Activated naive CD8-positive, alpha-beta T cell treated with anti-CD3 and anti-CD28 coated beads for 36 hours (primary cell): ENCODE data around the gene TSPAN15. TPM values are rescaled to one million over a fixed set of nuclear protein-coding genes. Genes with fewer than 3 reads are reported as not detected.
"Not testable (repeated sequence)": the region's sequence is repeated elsewhere in the genome, so short reads cannot be mapped to it uniquely, and the experiment has no call there.

Source experiments
- DNase-seq: peaks from one replicate; pipeline ENCODE4 v3.0.0; 2021
- H3K27ac Mint-ChIP-seq: one replicate; pipeline ENCODE4 v1.8.0; 2022; ENCODE audit warnings: mild to moderate bottlenecking, moderate library complexity, mixed read lengths
- H3K27me3 Mint-ChIP-seq: one replicate; pipeline ENCODE4 v1.8.0; 2022; ENCODE audit warnings: mild to moderate bottlenecking, mixed read lengths
- H3K36me3 Mint-ChIP-seq: one replicate; pipeline ENCODE4 v1.8.0; 2021; ENCODE audit warnings: mild to moderate bottlenecking, mixed read lengths
- H3K4me1 Mint-ChIP-seq: one replicate; pipeline ENCODE4 v1.8.0; 2021; ENCODE audit warnings: mixed read lengths
- H3K4me3 Mint-ChIP-seq: one replicate; pipeline ENCODE4 v1.8.0; 2022; ENCODE audit warnings: mild to moderate bottlenecking, moderate library complexity, mixed read lengths
- H3K9me3 Mint-ChIP-seq: one replicate; pipeline ENCODE4 v1.8.0; 2022; ENCODE audit warnings: mixed read lengths
- total RNA-seq, 2 experiments: library from RNA; stranded (reverse); gene quantifications; one replicate each; pipeline ENCODE4 v1.2.3, GENCODE V29; 2021

The TSPAN15 gene
- total RNA-seq, 2 experiments from 2014 or later: 0.60 to 0.66 TPM

DNA sequence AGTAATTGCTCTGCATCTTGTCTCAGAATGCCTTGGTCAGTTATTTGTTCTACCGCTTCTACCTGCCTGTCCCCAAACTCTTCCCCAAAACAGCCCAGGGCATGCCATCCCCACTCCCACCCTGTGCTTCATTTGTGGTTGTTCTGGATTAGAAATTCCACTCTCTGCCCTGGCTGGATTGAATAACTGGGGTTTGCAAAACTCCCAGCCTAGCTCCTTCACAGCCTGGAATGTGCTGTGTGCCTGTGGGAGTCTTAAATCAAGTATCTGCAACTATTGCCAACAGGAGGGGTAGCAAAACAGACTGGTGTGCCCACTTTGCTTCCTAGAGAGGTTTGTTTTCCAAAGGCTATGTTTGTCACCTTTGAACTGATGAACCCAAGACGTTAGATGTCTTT, 24.2 kb downstream of the TSPAN15 start:
- Mint-ChIP-seq H3K27ac (no peak overlapping the region), H3K9me3 (no peaks in the 10 kb centered on the region), H3K4me3 (no peak overlapping the region), H3K27me3 (no peaks in the 10 kb centered on the region), H3K36me3 (no peaks in the 10 kb centered on the region), H3K4me1 (no peaks in the 10 kb centered on the region)
- DNase-seq: no peak

DNA sequence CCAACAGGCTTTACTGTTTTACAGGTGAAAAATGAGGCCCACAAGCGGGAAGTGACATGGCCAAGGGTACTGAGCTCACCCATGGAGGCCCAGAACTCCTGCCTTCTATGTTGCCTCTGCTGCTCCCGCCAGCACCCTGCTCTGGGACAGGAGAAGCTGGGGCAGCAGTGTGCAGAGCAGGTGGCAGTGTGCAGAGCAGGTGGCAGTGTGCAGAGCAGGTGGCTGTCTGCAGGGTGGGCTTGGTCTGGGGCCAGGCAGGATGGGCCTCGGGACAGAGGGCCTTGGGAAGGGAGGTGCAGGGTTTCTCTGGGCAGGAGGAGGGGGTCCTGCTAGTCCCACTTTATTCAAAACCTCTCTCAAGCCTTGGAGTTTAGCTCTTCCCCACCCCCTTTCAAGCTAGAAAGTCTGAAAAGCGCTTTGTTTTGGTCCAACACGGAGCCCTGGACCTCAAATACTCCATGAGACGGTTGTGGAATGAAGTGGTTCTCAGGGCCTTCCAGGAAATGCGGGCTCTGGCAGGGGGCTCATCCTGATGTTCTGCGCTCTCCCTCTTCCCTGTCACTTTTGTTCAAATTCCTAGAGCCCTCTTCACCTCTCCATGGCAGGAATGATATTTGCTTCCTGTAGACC, 26.8 kb downstream of the TSPAN15 start:
- Mint-ChIP-seq H3K4me1 (no peaks in the 10 kb centered on the region), H3K36me3 (no peaks in the 10 kb centered on the region), H3K27ac (no peak overlapping the region), H3K27me3 (no peaks in the 10 kb centered on the region), H3K9me3 (no peaks in the 10 kb centered on the region), H3K4me3 (no peak overlapping the region)
- no peak for DNase-seq

DNA sequence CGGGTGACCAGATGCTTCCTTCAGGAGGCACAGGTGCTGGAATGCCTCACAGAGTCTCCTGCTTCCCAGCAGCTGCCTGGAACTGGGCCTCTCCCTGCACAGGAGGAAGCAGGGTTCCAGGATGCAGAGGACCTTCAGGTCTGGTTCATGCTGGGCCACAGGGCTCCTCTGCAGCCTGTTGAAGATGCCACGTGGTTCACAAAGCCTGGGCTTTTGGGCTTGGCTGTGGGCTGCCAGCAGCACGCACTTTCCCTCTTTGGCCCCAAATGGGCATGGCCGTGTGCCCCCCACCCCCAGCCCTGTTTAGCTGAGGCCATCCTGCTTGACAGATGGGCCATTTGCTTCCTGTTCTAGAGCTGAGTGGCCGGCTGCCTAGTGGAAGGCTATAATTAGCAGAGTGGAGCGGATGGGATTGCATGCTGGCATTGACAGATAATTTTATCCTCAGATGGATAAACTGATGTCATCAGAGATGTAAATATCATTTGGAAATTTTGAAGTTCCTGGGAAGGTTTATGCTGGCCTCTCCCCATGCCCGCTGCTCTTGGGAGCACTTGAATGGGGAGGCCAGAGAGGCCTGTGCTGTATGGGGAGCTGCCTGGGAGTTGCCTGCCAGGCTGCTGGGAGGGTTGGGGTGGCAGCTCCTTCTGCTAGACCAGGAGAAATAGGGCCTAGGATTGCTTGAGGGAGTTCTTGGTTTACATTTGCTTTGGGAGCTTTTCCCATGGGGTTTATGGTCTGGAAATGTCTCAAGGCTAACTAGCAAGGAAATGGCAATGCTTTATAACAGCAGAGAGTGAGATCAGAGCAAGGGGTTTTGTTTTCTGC, 28.2 kb downstream of the TSPAN15 start:
- Mint-ChIP-seq H3K4me1 (no peaks in the 10 kb centered on the region), H3K27me3 (no peaks in the 10 kb centered on the region), H3K9me3 (no peaks in the 10 kb centered on the region), H3K36me3 (no peaks in the 10 kb centered on the region), H3K4me3 (no peak overlapping the region), H3K27ac (no peak overlapping the region)
- DNase-seq: no peak

DNA sequence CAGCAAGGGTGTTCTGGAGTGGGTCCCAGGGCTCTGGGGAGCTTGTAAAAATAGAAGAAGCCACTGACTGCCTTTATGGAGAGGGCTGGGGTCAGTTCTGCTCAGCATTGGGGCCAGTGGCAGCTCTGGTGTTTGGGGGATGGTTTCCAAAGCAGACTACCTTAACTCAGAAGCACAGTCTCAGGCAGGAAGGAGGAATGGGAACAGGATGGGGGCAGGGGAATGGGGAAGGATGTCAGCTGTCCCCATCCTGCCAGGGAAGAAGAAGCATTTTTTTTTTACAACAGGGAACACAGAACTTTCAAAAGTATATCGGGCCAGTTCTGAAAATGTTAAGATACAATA, 28.8 kb downstream of the TSPAN15 start:
- DNase-seq: no peak
- H3K36me3 Mint-ChIP-seq: no peaks in the 10 kb centered on the region
- no peak overlapping the region for H3K27ac Mint-ChIP-seq

GRCh38 chr10:69481305-69481704, 30.0 kb downstream of the TSPAN15 start:
- Mint-ChIP-seq H3K36me3 (no peaks in the 10 kb centered on the region), H3K27ac (no peak overlapping the region), H3K27me3 (no peaks in the 10 kb centered on the region), H3K4me3 (no peak overlapping the region), H3K9me3 (no peaks in the 10 kb centered on the region), H3K4me1 (no peaks in the 10 kb centered on the region)
- no peak for DNase-seq

More for the DNA sequence above, 28.8 kb downstream of the TSPAN15 start:
- Mint-ChIP-seq H3K4me1 (no peaks in the 10 kb centered on the region), H3K27me3 (no peaks in the 10 kb centered on the region), H3K9me3 (no peaks in the 10 kb centered on the region), H3K4me3 (no peak overlapping the region)

DNA sequence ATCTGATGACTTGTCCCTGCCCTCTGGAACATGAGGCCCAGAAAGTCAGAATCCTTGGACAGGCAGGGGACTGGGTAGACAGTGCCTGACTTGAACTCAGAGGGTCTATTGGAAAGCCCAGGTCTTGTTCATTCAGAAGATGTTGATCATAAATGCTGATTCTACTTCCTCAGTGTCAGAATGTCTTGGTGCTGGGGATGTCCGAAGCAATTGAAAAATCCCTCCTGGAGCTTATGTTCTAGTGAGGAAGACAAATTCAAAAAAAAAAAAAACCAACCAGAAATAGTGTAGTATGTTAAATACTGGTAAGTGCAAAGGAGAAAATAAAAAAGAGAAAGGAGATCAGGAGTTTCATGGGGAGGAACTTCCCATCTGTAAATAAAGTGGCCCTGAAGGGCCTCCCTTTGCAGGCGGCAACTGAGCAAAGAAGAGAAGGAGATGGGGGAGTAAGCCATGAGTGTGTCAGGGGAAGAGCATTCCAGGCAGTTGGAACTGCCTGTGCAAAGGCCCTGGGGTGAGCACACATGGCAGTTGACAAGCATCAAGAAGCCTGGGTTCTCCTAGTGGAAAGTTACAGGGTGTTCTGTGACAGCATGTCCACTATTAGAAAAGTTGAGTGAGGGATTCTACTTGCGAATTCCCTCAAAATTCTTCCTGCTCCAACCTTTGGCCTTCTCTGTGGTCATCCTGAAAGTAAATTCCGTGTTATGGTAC, 30.7 kb downstream of the TSPAN15 start:
- Mint-ChIP-seq H3K27ac (no peak overlapping the region), H3K4me3 (no peak overlapping the region), H3K9me3 (no peaks in the 10 kb centered on the region), H3K4me1 (no peaks in the 10 kb centered on the region), H3K36me3 (no peaks in the 10 kb centered on the region), H3K27me3 (no peaks in the 10 kb centered on the region)
- DNase-seq: no peak

DNA sequence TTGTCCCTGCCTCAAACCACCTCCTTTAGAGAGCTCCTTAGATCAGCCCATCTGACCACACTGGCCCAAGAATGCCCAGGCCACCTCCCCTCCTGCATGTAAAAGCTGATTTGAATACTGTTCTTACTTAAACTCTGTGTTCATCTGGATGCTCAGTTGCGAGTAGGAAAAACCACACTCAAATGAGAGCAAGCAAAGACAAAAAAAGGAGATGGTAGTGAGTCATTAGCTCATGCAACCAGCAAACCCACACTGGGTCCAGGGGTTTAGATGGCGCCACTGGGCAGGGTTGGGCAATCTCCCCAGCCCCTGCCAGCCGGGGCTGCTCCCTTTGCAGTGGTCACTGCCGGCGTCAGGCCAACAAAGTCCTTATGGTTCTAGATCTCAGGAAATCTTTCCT, 32.7 kb downstream of the TSPAN15 start:
- no peak overlapping the region for H3K27ac Mint-ChIP-seq
- no peak overlapping the region for H3K4me3 Mint-ChIP-seq
- DNase-seq: no peak
- H3K36me3 Mint-ChIP-seq: no peaks in the 10 kb centered on the region
- H3K4me1 Mint-ChIP-seq: no peaks in the 10 kb centered on the region
- no peaks in the 10 kb centered on the region for H3K27me3 Mint-ChIP-seq
- peaks cover 11% of the 10 kb centered on the region for H3K9me3 Mint-ChIP-seq

- Mint-ChIP-seq H3K4me1 (no peaks in the 10 kb centered on the region), H3K27ac (no peak overlapping the region), H3K36me3 (no peaks in the 10 kb centered on the region), H3K27me3 (no peaks in the 10 kb centered on the region), H3K9me3 (peaks cover 13% of the 10 kb centered on the region), H3K4me3 (no peak overlapping the region)
- no peak for DNase-seq
Measured at GRCh38 chr10:69484736-69485135, 33.5 kb downstream of the TSPAN15 start.

DNA sequence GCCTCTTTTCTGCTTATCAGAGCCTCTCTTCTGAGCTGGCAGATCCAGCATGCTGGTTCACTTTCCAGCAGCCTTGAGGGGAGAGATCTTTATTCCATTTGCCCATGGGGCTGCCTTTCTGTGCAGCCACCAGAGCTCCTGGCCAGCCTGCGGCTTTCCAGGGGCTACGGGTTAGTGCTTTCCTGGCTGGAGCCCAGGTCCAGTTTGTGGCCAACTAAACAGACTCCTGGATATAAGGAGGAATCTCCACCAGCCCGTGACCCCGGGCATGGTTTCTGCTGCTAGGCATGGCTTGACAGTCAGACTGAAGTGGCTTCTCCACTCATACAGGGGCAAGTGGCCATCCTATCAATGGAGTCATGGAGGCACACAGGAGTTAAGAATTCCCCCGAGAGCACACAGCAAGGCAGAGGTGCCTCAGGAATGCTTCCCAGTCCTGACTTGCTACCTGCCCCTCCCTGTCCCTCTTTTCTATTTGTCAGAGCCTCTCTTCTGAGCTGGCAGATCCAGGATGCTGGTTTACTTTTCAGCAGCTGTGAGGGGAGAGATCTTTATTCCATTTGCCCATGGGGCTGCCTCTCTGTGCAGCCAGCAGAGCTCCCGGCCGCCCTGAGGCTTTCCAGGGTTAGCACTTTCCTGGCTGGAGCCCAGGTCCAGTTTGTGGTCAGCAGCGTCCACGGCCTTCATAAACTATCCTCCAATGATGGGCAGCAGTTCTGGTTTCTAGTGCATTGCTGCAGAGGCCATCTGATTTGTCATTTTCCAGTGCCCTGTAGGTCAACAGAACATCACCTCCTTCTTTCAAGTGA, 35.9 kb downstream of the TSPAN15 start:
- Mint-ChIP-seq H3K27ac (no peak overlapping the region), H3K36me3 (no peaks in the 10 kb centered on the region), H3K27me3 (no peaks in the 10 kb centered on the region), H3K9me3 (peaks cover 13% of the 10 kb centered on the region), H3K4me1 (no peaks in the 10 kb centered on the region), H3K4me3 (no peak overlapping the region)
- DNase-seq: no peak

GRCh38 chr10:69488149-69488844, 37.0 kb downstream of the TSPAN15 start:
- H3K36me3 Mint-ChIP-seq, H3K4me1 Mint-ChIP-seq, DNase-seq, H3K27me3 Mint-ChIP-seq, H3K4me3 Mint-ChIP-seq, H3K27ac Mint-ChIP-seq: not testable (repeated sequence)
- peaks cover 13% of the 10 kb centered on the region for H3K9me3 Mint-ChIP-seq

- H3K9me3 Mint-ChIP-seq: peaks cover 13% of the 10 kb centered on the region
- H3K4me1 Mint-ChIP-seq, H3K4me3 Mint-ChIP-seq, H3K27ac Mint-ChIP-seq, H3K36me3 Mint-ChIP-seq, H3K27me3 Mint-ChIP-seq, DNase-seq: not testable (repeated sequence)
Measured at GRCh38 chr10:69488856-69489255, 37.6 kb downstream of the TSPAN15 start.

- H3K27me3 Mint-ChIP-seq: no peaks in the 10 kb centered on the region
- no peak overlapping the region for H3K4me3 Mint-ChIP-seq
- no peak overlapping the region for H3K27ac Mint-ChIP-seq
- no peak for DNase-seq
- peaks cover 13% of the 10 kb centered on the region for H3K9me3 Mint-ChIP-seq
- no peaks in the 10 kb centered on the region for H3K4me1 Mint-ChIP-seq
- no peaks in the 10 kb centered on the region for H3K36me3 Mint-ChIP-seq
Measured at GRCh38 chr10:69489506-69490090, 38.3 kb downstream of the TSPAN15 start.

- H3K27ac Mint-ChIP-seq: no peak overlapping the region
- H3K4me3 Mint-ChIP-seq: no peak overlapping the region
- H3K9me3 Mint-ChIP-seq: peaks cover 13% of the 10 kb centered on the region
- H3K27me3 Mint-ChIP-seq: no peaks in the 10 kb centered on the region
- no peaks in the 10 kb centered on the region for H3K4me1 Mint-ChIP-seq
- no peak for DNase-seq
- no peaks in the 10 kb centered on the region for H3K36me3 Mint-ChIP-seq
Measured at GRCh38 chr10:69490876-69491275, 39.6 kb downstream of the TSPAN15 start.

- H3K4me1 Mint-ChIP-seq: no peaks in the 10 kb centered on the region
- H3K27me3 Mint-ChIP-seq: no peaks in the 10 kb centered on the region
- H3K36me3 Mint-ChIP-seq: no peaks in the 10 kb centered on the region
- DNase-seq: no peak
- H3K4me3 Mint-ChIP-seq: no peak overlapping the region
- H3K27ac Mint-ChIP-seq: no peak overlapping the region
- H3K9me3 Mint-ChIP-seq: peaks cover 13% of the 10 kb centered on the region
Measured at GRCh38 chr10:69491611-69492010, 40.3 kb downstream of the TSPAN15 start.
